Esophagus muscularis mucosa (tissue), 3 donors: ENCODE measurements around the gene NBPF15.
"Not testable (repeated sequence)": the region's sequence is repeated elsewhere in the genome, so short reads cannot be mapped to it uniquely, and the experiment has no call there.

ENCODE experiments used
- POLR2A ChIP-seq: fragments of 450-650 bp; IDR thresholded peaks from one replicate; pipeline ENCODE4 v1.6.1; 2017; ENCODE audit warnings: antibody characterized with exemption, moderate library complexity, mild to moderate bottlenecking, low read depth
- TF ChIP-seq, protein P1 (sequence below), 3 experiments: fragments of 200-600 bp in 2 of 3; fragments of 450-650 bp in 1 of 3; sonication (generic) in 2 of 3; IDR thresholded peaks; one replicate each; pipeline ENCODE4 v1.5.1; 2017 to 2019; ENCODE audit warnings: antibody characterized with exemption in 3 of 3, mild to moderate bottlenecking in 2 of 3, moderate library complexity in 1 of 3

DNA sequence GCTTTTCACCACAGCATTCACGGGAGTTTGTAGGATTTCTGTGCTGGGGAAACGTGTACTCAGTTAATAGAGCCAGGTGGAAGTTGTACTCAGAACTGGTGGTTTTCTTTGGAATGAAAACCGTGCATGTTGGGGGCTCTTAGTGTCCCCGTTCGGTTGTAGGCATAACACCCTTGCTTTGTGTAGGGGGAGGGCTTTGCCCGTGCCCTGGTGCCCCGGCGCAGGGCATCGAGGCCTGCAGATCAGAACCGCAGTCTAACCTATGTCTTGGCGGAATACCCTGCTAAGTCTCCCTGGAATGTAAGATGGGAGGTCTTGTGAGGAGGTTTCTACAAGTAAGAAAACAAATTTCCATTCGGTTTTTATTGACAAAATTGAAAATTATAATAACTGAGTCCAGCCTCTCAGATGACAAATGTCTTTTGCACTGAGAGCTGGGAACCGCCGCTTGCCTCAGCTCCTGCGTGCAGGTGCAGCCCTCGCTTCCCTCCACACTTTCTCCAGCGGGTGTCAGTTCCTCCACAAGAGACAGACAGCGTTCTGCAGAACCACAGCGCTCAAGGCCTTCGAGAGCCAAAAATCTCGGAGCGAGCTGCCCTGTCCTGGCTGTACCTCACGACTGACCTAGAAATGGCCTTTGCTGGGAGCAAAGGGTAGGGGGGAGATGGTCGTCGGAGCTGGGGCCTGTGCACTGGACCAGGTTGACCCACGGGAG lies 47.9 kb downstream of the NBPF15 start:
- not testable (repeated sequence) for TF ChIP-seq POLR2A
- TF ChIP-seq, protein P1, sequence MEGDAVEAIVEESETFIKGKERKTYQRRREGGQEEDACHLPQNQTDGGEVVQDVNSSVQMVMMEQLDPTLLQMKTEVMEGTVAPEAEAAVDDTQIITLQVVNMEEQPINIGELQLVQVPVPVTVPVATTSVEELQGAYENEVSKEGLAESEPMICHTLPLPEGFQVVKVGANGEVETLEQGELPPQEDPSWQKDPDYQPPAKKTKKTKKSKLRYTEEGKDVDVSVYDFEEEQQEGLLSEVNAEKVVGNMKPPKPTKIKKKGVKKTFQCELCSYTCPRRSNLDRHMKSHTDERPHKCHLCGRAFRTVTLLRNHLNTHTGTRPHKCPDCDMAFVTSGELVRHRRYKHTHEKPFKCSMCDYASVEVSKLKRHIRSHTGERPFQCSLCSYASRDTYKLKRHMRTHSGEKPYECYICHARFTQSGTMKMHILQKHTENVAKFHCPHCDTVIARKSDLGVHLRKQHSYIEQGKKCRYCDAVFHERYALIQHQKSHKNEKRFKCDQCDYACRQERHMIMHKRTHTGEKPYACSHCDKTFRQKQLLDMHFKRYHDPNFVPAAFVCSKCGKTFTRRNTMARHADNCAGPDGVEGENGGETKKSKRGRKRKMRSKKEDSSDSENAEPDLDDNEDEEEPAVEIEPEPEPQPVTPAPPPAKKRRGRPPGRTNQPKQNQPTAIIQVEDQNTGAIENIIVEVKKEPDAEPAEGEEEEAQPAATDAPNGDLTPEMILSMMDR (IDR thresholded peaks at IDR 0.05), result not testable (repeated sequence)
